Mesendoderm (in vitro differentiated cells): ENCODE measurements around the gene SYPL1.

ENCODE experiments used
- DNase-seq: peaks from one replicate; pipeline ENCODE4 v3.0.0; 2013
- H2AK5ac ChIP-seq: 2 replicates; pipeline ENCODE4 v1.6.1; 2013; ENCODE audit warnings: low read length, inconsistent platforms
- H2BK120ac ChIP-seq: 2 replicates; pipeline ENCODE4 v1.6.1; 2013; ENCODE audit warnings: low read depth, mild to moderate bottlenecking, low read length, moderate library complexity, mixed read lengths
- H2BK15ac ChIP-seq: replicated peaks from 2 replicates; pipeline ENCODE4 v1.6.1; 2013; ENCODE audit warnings: low read depth, mild to moderate bottlenecking, moderate library complexity
- H2BK5ac ChIP-seq: 2 replicates; pipeline ENCODE4 v1.6.1; 2013; ENCODE audit warnings: low read length, inconsistent platforms
- H3K18ac ChIP-seq: 2 replicates; pipeline ENCODE4 v1.6.1; 2013; ENCODE audit warnings: mild to moderate bottlenecking, low read length, mixed read lengths
- H3K23ac ChIP-seq: one replicate; pipeline ENCODE4 v1.6.1; 2013; ENCODE audit warnings: low read length
- H3K27ac ChIP-seq: 2 replicates; pipeline ENCODE4 v1.5.1; 2013; ENCODE audit warnings: low read depth, mild to moderate bottlenecking, inconsistent platforms, low read length, moderate library complexity
- H3K27me3 ChIP-seq: 2 replicates; pipeline ENCODE4 v1.6.1; 2013; ENCODE audit warnings: low read length, control low read depth, mild to moderate bottlenecking, inconsistent platforms; ENCODE audit not compliant: insufficient read depth, poor library complexity
- H3K36me3 ChIP-seq: 2 replicates; pipeline ENCODE4 v1.6.1; 2013; ENCODE audit warnings: low read length, inconsistent platforms; ENCODE audit not compliant: control insufficient read depth, insufficient read depth
- H3K4ac ChIP-seq: one replicate; pipeline ENCODE4 v1.6.1; 2013; ENCODE audit warnings: low read depth, mild to moderate bottlenecking, low read length, moderate library complexity
- H3K4me1 ChIP-seq: 2 replicates; pipeline ENCODE4 v1.6.1; 2013; ENCODE audit warnings: low read depth, low read length, inconsistent platforms; ENCODE audit not compliant: control insufficient read depth
- H3K4me2 ChIP-seq: 2 replicates; pipeline ENCODE4 v1.6.1; 2013; ENCODE audit warnings: low read length
- H3K4me3 ChIP-seq: 2 replicates; pipeline ENCODE4 v1.5.1; 2013; ENCODE audit warnings: mild to moderate bottlenecking, low read length
- H3K56ac ChIP-seq: one replicate; pipeline ENCODE4 v1.6.1; 2013; ENCODE audit warnings: low read length
- H3K79me1 ChIP-seq: 2 replicates; pipeline ENCODE4 v1.6.1; 2013; ENCODE audit warnings: low read length, inconsistent platforms
- H3K79me2 ChIP-seq: 2 replicates; pipeline ENCODE4 v1.6.1; 2013; ENCODE audit warnings: mild to moderate bottlenecking, low read length; ENCODE audit not compliant: control insufficient read depth, insufficient read depth
- H3K9ac ChIP-seq: 2 replicates; pipeline ENCODE4 v1.6.1; 2013; ENCODE audit warnings: low read length, inconsistent platforms
- H4K5ac ChIP-seq: one replicate; pipeline ENCODE4 v1.6.1; 2013; ENCODE audit warnings: low read length
- H4K8ac ChIP-seq: one replicate; pipeline ENCODE4 v1.6.1; 2013; ENCODE audit warnings: low read depth, mild to moderate bottlenecking, control low read depth, low read length, moderate library complexity
- WGBS: extraction: QIAGEN DNeasy Blood & Tissue Kit; methylation state at CpG from one replicate; pipeline ENCODE4 v1.1.7; 2013; ENCODE audit warnings: low lambda C conversion rate, missing lambda C conversion rate; ENCODE audit not compliant: insufficient coverage; ENCODE audit errors: extremely low coverage; 5-methylcytosine and 5-hydroxymethylcytosine counted together

The SYPL1 gene

GRCh38 chr7:106099539-106099938, 12.6 kb downstream of the SYPL1 start:
- no peaks in the 10 kb centered on the region for H3K36me3 ChIP-seq
- no peak overlapping the region for H4K8ac ChIP-seq
- DNase-seq: no peak
- H3K27ac ChIP-seq: no peak overlapping the region
- no peaks in the 10 kb centered on the region for H3K27me3 ChIP-seq
- H3K23ac ChIP-seq: no peak overlapping the region
- H2BK5ac ChIP-seq: no peak overlapping the region
- WGBS: no CpG with 5 or more reads among the region's 3 CpGs
- H3K18ac ChIP-seq: no peak overlapping the region
- no peak overlapping the region for H3K4me3 ChIP-seq
- no peak overlapping the region for H4K5ac ChIP-seq
- no peak overlapping the region for H2BK120ac ChIP-seq
- H3K4me1 ChIP-seq: peaks cover 2% of the 10 kb centered on the region
- H2AK5ac ChIP-seq: no peak overlapping the region
- no peak overlapping the region for H3K9ac ChIP-seq
- H3K56ac ChIP-seq: no peak overlapping the region
- H3K79me1 ChIP-seq: peaks cover 5% of the 10 kb centered on the region
- H3K4ac ChIP-seq: no peak overlapping the region
- H3K4me2 ChIP-seq: no peak overlapping the region
- no peak overlapping the region for H2BK15ac ChIP-seq
- peaks cover 25% of the 10 kb centered on the region for H3K79me2 ChIP-seq

DNA sequence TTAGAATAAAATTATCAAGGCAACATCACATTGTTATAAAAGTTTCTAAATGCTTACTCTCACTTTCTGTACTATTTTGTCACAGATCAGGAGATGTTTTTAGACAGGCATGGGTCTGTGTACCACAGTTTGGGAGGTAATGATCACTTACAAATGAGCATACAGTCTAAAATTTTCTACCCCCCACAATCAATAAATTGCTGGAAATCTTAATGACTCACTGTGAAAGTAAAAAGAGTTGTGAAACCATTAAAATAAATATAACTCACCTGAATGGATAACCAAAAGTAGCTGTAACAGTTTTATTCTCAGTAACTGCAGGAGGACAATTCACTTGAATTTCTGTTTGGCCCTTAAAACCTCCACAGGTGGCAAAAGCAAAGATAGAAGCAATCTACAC, 13.2 kb downstream of the SYPL1 start:
- Histone ChIP-seq H3K23ac (no peak overlapping the region), H3K4me2 (no peak overlapping the region), H3K36me3 (no peaks in the 10 kb centered on the region), H3K9ac (no peak overlapping the region), H3K79me1 (peaks cover 5% of the 10 kb centered on the region), H3K27me3 (no peaks in the 10 kb centered on the region), H3K79me2 (peaks cover 24% of the 10 kb centered on the region), H3K56ac (no peak overlapping the region), H3K27ac (no peak overlapping the region), H3K4ac (no peak overlapping the region), H2BK5ac (no peak overlapping the region), H3K18ac (no peak overlapping the region), H3K4me3 (no peak overlapping the region), H4K8ac (no peak overlapping the region), H2BK15ac (no peak overlapping the region), H3K4me1 (peaks cover 2% of the 10 kb centered on the region), H2AK5ac (no peak overlapping the region), H4K5ac (no peak overlapping the region), H2BK120ac (no peak overlapping the region)
- no peak for DNase-seq

DNA sequence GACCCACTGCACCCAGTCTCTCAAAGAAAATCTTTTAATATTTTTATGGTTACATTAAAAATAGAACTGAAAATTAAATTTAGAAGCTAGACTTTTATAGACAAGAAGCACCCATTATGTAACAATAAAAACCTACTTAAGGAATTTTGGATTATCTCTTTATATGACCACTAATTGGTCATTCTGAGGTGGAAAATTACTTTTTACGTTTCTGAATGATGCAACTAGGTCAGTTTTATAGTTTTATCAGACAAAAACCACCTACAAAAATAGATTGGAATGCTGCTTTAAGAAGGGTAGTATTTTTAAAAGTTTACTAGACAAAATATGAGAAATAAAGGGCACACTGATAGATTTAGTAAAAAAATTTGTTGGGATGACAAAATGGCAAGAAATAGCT, 16.5 kb downstream of the SYPL1 start:
- H3K79me2 ChIP-seq: peaks cover 8% of the 10 kb centered on the region
- WGBS: no CpG with 5 or more reads among the region's 1 CpG
- no peak overlapping the region for H2BK120ac ChIP-seq
- peaks cover 2% of the 10 kb centered on the region for H3K36me3 ChIP-seq
- no peak overlapping the region for H4K5ac ChIP-seq
- H3K56ac ChIP-seq: no peak overlapping the region
- H3K23ac ChIP-seq: no peak overlapping the region
- H3K4me3 ChIP-seq: no peak overlapping the region
- no peak overlapping the region for H2BK15ac ChIP-seq
- H3K4me2 ChIP-seq: no peak overlapping the region
- DNase-seq: no peak
- H3K27ac ChIP-seq: no peak overlapping the region
- H3K4ac ChIP-seq: no peak overlapping the region
- H3K27me3 ChIP-seq: no peaks in the 10 kb centered on the region
- H3K79me1 ChIP-seq: peaks cover 2% of the 10 kb centered on the region
- H4K8ac ChIP-seq: no peak overlapping the region
- H3K4me1 ChIP-seq: peaks cover 2% of the 10 kb centered on the region
- H3K9ac ChIP-seq: no peak overlapping the region
- H2BK5ac ChIP-seq: no peak overlapping the region
- H2AK5ac ChIP-seq: no peak overlapping the region
- H3K18ac ChIP-seq: no peak overlapping the region

GRCh38 chr7:106094780-106095179, 17.3 kb downstream of the SYPL1 start:
- Histone ChIP-seq H4K5ac (no peak overlapping the region), H3K36me3 (peaks cover 2% of the 10 kb centered on the region), H4K8ac (no peak overlapping the region), H2BK120ac (no peak overlapping the region), H3K9ac (no peak overlapping the region), H3K4me2 (no peak overlapping the region), H3K27ac (no peak overlapping the region), H2AK5ac (no peak overlapping the region), H2BK5ac (no peak overlapping the region), H3K79me2 (peaks cover 4% of the 10 kb centered on the region), H3K4me1 (peaks cover 2% of the 10 kb centered on the region), H3K4me3 (no peak overlapping the region), H3K56ac (no peak overlapping the region), H3K23ac (no peak overlapping the region), H3K18ac (no peak overlapping the region), H3K27me3 (no peaks in the 10 kb centered on the region), H2BK15ac (no peak overlapping the region), H3K79me1 (peaks cover 2% of the 10 kb centered on the region), H3K4ac (no peak overlapping the region)
- no CpG with 5 or more reads among the region's 3 CpGs for WGBS
- no peak for DNase-seq

- Histone ChIP-seq H3K79me1 (no peaks in the 10 kb centered on the region), H2AK5ac (no peak overlapping the region), H3K4me2 (no peak overlapping the region), H3K27ac (no peak overlapping the region), H3K4ac (no peak overlapping the region), H3K36me3 (peaks cover 3% of the 10 kb centered on the region), H3K56ac (no peak overlapping the region), H3K18ac (no peak overlapping the region), H3K4me1 (no peaks in the 10 kb centered on the region), H4K5ac (no peak overlapping the region), H3K79me2 (no peaks in the 10 kb centered on the region), H2BK15ac (no peak overlapping the region), H3K9ac (no peak overlapping the region), H2BK120ac (no peak overlapping the region), H3K27me3 (no peaks in the 10 kb centered on the region), H3K23ac (no peak overlapping the region), H4K8ac (no peak overlapping the region), H3K4me3 (no peak overlapping the region), H2BK5ac (no peak overlapping the region)
- DNase-seq: no peak
- WGBS: no CpG with 5 or more reads among the region's 1 CpG
These were observed 19.9 kb downstream of the SYPL1 start for GRCh38 chr7:106092204-106092603.

GRCh38 chr7:106089647-106090046, 22.5 kb downstream of the SYPL1 start:
- H3K56ac ChIP-seq: no peak overlapping the region
- DNase-seq: no peak
- no peak overlapping the region for H4K5ac ChIP-seq
- no peak overlapping the region for H3K18ac ChIP-seq
- no peak overlapping the region for H3K23ac ChIP-seq
- no peaks in the 10 kb centered on the region for H3K27me3 ChIP-seq
- H3K4me2 ChIP-seq: no peak overlapping the region
- no peak overlapping the region for H2AK5ac ChIP-seq
- H3K79me1 ChIP-seq: no peaks in the 10 kb centered on the region
- H4K8ac ChIP-seq: no peak overlapping the region
- H3K4me1 ChIP-seq: no peaks in the 10 kb centered on the region
- no peak overlapping the region for H2BK5ac ChIP-seq
- no peak overlapping the region for H2BK15ac ChIP-seq
- H3K27ac ChIP-seq: no peak overlapping the region
- H3K9ac ChIP-seq: no peak overlapping the region
- H3K79me2 ChIP-seq: no peaks in the 10 kb centered on the region
- no peak overlapping the region for H2BK120ac ChIP-seq
- WGBS: no CpG with 5 or more reads among the region's 4 CpGs
- H3K4ac ChIP-seq: no peak overlapping the region
- no peak overlapping the region for H3K4me3 ChIP-seq
- peaks cover 3% of the 10 kb centered on the region for H3K36me3 ChIP-seq
